ENCODE measurements around the gene SUMO4.

- no peak for TF ChIP-seq CEBPB (IDR thresholded peaks at IDR 0.05; ENCODE audit: low read depth, low read length)
- no peak for TF ChIP-seq CTCF (conservative IDR thresholded peaks at IDR 0.05; ENCODE audit: low read depth, low read length)
Observed at GRCh38 chr6:149428606-149429005, 28.5 kb downstream of the SUMO4 start.
